ENCODE data around the gene TMEM14A.

DNA sequence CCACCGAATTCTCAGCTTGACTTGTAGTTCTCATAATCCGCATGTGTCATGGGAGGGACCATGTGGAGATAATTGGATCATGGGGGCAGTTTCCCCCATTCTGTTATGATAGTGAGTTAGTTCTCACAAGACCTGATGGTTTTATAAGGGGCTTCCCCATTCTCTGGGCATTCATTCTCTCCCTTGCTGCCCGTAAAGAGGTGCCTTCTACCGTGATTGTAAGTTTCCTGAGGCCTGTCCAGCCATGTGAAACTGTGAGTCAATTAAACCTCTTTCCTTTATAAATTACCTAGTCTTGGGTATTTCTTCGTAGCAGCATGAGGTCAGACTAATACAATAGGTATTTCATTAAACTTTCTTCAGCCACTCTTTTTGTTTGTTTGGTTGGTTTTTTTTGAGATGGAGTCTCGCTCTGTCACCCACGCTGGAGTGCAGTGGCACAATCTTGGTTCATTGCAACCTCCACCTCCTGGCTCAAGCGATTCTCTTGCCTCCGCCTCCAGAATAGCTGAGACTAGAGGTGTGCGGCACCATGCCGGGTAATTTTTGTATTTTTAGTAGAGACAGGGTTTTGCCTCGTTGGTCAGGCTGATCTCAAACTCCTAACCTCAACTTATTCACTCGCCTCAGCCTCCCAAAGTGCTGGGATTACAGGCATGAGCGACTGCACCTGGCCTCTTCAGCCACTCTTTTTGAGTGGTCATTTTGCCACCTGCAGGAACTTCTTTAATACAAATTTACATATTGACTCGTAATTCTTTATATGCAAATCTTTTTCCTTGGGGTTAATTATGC lies 56.0 kb downstream of the TMEM14A start:
- TF ChIP-seq, protein P1, sequence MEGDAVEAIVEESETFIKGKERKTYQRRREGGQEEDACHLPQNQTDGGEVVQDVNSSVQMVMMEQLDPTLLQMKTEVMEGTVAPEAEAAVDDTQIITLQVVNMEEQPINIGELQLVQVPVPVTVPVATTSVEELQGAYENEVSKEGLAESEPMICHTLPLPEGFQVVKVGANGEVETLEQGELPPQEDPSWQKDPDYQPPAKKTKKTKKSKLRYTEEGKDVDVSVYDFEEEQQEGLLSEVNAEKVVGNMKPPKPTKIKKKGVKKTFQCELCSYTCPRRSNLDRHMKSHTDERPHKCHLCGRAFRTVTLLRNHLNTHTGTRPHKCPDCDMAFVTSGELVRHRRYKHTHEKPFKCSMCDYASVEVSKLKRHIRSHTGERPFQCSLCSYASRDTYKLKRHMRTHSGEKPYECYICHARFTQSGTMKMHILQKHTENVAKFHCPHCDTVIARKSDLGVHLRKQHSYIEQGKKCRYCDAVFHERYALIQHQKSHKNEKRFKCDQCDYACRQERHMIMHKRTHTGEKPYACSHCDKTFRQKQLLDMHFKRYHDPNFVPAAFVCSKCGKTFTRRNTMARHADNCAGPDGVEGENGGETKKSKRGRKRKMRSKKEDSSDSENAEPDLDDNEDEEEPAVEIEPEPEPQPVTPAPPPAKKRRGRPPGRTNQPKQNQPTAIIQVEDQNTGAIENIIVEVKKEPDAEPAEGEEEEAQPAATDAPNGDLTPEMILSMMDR (IDR thresholded peaks at IDR 0.05): no peak
- TF ChIP-seq, protein P2, sequence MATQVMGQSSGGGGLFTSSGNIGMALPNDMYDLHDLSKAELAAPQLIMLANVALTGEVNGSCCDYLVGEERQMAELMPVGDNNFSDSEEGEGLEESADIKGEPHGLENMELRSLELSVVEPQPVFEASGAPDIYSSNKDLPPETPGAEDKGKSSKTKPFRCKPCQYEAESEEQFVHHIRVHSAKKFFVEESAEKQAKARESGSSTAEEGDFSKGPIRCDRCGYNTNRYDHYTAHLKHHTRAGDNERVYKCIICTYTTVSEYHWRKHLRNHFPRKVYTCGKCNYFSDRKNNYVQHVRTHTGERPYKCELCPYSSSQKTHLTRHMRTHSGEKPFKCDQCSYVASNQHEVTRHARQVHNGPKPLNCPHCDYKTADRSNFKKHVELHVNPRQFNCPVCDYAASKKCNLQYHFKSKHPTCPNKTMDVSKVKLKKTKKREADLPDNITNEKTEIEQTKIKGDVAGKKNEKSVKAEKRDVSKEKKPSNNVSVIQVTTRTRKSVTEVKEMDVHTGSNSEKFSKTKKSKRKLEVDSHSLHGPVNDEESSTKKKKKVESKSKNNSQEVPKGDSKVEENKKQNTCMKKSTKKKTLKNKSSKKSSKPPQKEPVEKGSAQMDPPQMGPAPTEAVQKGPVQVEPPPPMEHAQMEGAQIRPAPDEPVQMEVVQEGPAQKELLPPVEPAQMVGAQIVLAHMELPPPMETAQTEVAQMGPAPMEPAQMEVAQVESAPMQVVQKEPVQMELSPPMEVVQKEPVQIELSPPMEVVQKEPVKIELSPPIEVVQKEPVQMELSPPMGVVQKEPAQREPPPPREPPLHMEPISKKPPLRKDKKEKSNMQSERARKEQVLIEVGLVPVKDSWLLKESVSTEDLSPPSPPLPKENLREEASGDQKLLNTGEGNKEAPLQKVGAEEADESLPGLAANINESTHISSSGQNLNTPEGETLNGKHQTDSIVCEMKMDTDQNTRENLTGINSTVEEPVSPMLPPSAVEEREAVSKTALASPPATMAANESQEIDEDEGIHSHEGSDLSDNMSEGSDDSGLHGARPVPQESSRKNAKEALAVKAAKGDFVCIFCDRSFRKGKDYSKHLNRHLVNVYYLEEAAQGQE (IDR thresholded peaks at IDR 0.05; ENCODE audit: insufficient read depth in 1 of 2, low read depth in 2 of 2, low read length in 1 of 2): no peak
- no peak for TF ChIP-seq SIN3A (IDR thresholded peaks at IDR 0.05; ENCODE audit: borderline replicate concordance, insufficient read depth, low read depth, low read length)
- no peak for TF ChIP-seq POLR2AphosphoS5 (IDR thresholded peaks at IDR 0.05; ENCODE audit: low read depth, low read length)
